ENCODE data around the gene FGF14.

GRCh38 chr13:102291587-102292218 is 110.1 kb downstream of the FGF14 start:
- TF ChIP-seq ZNF274 (IDR thresholded peaks at IDR 0.05; ENCODE audit: low read depth, low read length) (no peak), YY1 (IDR thresholded peaks at IDR 0.05; ENCODE audit: insufficient read depth, insufficient read length) (no peak)
